Calu3 (cell line): ENCODE results near the gene NGEF. TPM values are rescaled to one million over a fixed set of nuclear protein-coding genes. Genes with fewer than 3 reads are reported as not detected.

Experiments
- BruUV-seq: library from RNA; stranded (reverse); fragments of 400-500 nt; replicated peaks from 2 replicates; lab custom pipeline; 2021; lab: Mats Ljungman, UMichigan
- CTCF ChIA-PET: fragments of 300-600 bp; sonication (Branson Sonifier 250); formaldehyde crosslinking; loops from one replicate; lab custom pipeline; 2022; ENCODE audit warnings: antibody characterized with exemption; lab: Charles Lee
- DNase-seq: peaks from one replicate; pipeline ENCODE4 v3.0.0; 2022
- H3K27ac Mint-ChIP-seq: one replicate; pipeline ENCODE4 v1.8.0; 2022; ENCODE audit warnings: mixed read lengths; ENCODE audit not compliant: unreplicated experiment
- H3K27me3 Mint-ChIP-seq: one replicate; pipeline ENCODE4 v1.8.0; 2022; ENCODE audit warnings: mixed read lengths; ENCODE audit not compliant: unreplicated experiment
- H3K36me3 Mint-ChIP-seq: one replicate; pipeline ENCODE4 v1.8.0; 2022; ENCODE audit warnings: mild to moderate bottlenecking, moderate library complexity, mixed read lengths; ENCODE audit not compliant: insufficient read depth, unreplicated experiment
- H3K4me1 Mint-ChIP-seq: one replicate; pipeline ENCODE4 v1.8.0; 2022; ENCODE audit warnings: mild to moderate bottlenecking, low read depth, mixed read lengths; ENCODE audit not compliant: unreplicated experiment
- H3K4me3 Mint-ChIP-seq: one replicate; pipeline ENCODE4 v1.8.0; 2022; ENCODE audit warnings: mild to moderate bottlenecking, low read depth, moderate library complexity, mixed read lengths; ENCODE audit not compliant: unreplicated experiment
- H3K9me3 Mint-ChIP-seq: one replicate; pipeline ENCODE4 v1.8.0; 2022; ENCODE audit warnings: low read depth, mixed read lengths; ENCODE audit not compliant: unreplicated experiment
- intact Hi-C: fragments of 100-400 bp; cut with micrococcal nuclease; formaldehyde crosslinking; loops from one replicate; pipeline ENCODE4 v1.10.0; 2022; ENCODE audit not compliant: unreplicated experiment
- total RNA-seq: library from RNA; stranded (reverse); gene quantifications from 2 replicates; pipeline ENCODE4 v1.2.3, GENCODE V29; 2022
- TF ChIP-seq, protein P1 (sequence below): fragments of 200-600 bp; IDR thresholded peaks from one replicate; pipeline ENCODE4 v1.8.0; 2022; ENCODE audit warnings: antibody characterized with exemption; ENCODE audit not compliant: unreplicated experiment

The NGEF gene
- total RNA-seq, 1 experiment from 2014 or later = 1.7 TPM

DNA sequence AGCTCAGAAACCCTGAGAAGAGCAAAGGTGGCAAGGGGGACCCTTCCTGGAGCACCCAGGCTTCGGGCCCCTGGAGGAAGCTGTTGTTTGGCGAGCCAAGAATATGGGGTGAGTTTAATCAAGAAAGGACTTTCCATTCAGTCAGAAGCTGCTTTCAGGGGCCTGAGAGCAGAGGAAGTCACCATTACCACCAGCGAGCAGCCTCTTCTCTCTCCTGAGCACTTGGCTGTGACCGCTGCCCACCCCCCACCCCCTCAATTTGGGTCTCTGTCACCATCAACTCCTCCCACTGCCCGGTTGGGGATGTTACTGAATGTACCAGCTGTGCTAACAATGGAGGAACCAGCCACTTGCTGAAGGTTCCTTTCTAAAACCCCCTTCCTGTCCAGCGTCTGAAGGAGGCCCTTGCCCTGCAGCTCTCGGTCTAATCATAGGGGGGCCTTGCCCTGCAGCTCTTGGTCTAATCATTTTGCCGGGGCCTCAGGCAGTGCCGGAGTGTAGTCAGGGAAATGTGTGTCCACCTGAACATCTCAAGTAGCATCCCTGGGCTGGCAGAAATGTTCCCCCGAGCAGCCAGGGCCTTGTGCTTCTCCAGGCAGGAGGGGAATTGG lies 48.0 kb upstream of the NGEF start:
- CTCF ChIA-PET = interaction anchor here (0.5 kb wide), 1 partner anchor 279 kb away, joined by 4 read pairs; no protein-coding TSS in a partner anchor
- no peak for DNase-seq
- H3K4me3 Mint-ChIP-seq = no peak overlapping the region

DNA sequence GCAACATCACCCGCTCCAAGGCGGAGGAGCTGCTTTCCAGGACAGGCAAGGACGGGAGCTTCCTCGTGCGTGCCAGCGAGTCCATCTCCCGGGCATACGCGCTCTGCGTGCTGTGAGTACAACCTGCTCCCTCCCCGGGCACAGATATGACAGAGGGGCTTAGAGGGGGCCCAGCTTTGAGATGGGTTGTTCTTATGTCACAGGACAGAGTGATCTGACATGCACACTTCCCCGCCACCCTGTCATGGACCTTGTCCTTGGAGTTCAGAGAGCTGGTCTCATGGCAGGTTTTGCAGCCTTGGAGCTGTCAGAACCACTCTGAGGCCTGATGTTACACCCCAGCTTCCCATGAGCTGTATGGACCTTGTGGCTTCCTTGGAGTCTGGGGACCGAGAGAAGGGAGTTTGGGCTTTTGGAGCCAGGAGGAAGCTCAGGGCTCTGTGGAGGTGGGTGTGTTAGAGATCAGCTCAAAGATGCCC lies 47.5 kb upstream of the NGEF start:
- DNase-seq = no peak
- H3K27ac Mint-ChIP-seq = no peak overlapping the region

More for the DNA sequence above, 48.0 kb upstream of the NGEF start:
- H3K36me3 Mint-ChIP-seq = no peaks in the 10 kb centered on the region
- no TSS peak for BruUV-seq
- no peaks in the 10 kb centered on the region for H3K4me1 Mint-ChIP-seq
- TF ChIP-seq, protein P1, sequence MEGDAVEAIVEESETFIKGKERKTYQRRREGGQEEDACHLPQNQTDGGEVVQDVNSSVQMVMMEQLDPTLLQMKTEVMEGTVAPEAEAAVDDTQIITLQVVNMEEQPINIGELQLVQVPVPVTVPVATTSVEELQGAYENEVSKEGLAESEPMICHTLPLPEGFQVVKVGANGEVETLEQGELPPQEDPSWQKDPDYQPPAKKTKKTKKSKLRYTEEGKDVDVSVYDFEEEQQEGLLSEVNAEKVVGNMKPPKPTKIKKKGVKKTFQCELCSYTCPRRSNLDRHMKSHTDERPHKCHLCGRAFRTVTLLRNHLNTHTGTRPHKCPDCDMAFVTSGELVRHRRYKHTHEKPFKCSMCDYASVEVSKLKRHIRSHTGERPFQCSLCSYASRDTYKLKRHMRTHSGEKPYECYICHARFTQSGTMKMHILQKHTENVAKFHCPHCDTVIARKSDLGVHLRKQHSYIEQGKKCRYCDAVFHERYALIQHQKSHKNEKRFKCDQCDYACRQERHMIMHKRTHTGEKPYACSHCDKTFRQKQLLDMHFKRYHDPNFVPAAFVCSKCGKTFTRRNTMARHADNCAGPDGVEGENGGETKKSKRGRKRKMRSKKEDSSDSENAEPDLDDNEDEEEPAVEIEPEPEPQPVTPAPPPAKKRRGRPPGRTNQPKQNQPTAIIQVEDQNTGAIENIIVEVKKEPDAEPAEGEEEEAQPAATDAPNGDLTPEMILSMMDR = no peak
- intact Hi-C loops = no loop called here
- no peaks in the 10 kb centered on the region for H3K9me3 Mint-ChIP-seq
- H3K27ac Mint-ChIP-seq = no peak overlapping the region
- peaks cover 3% of the 10 kb centered on the region for H3K27me3 Mint-ChIP-seq

DNA sequence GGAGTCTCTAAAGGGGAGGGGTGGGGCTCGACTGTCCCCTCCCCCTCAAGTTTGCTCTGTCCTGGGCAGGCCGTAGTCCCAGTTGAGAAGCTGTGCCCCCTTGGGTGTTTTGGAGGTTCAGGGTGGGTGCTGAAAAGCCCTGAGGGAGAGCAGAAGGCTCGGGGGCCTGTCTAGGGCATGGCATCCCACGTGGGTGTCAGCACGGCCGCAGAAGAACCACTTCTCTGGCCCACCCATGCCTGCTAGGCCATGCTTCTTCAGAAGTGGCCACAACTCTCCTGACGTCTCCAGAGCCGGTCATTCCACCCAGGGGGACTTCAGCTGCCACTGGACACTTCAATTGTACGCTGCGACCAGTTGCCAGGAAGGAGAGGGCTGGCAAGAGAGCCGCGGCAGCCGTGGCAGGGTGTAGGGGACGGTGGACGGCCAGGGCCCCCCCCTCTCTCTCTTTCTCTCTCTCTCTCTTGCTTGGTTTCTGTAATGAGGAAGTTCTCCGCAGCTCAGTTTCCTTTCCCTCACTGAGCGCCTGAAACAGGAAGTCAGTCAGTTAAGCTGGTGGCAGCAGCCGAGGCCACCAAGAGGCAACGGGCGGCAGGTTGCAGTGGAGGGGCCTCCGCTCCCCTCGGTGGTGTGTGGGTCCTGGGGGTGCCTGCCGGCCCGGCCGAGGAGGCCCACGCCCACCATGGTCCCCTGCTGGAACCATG lies 46.9 kb upstream of the NGEF start, which contains the start of gene INPP5D:
TSS of gene INPP5D (plus strand) at position 546 of the 704 bp plus-strand sequence. CDS start at position 683, 137 bp downstream.
- no peaks in the 10 kb centered on the region for H3K36me3 Mint-ChIP-seq
- no peaks in the 10 kb centered on the region for H3K4me1 Mint-ChIP-seq
- no TSS peak for BruUV-seq
- intact Hi-C loops = loop anchor here (10.0 kb wide), 1 partner anchor 205 kb away; no protein-coding TSS in a partner anchor
- H3K9me3 Mint-ChIP-seq = no peaks in the 10 kb centered on the region
- DNase-seq = no peak
- CTCF ChIA-PET = no interaction called here
- TF ChIP-seq, protein P1 = no peak
- H3K27me3 Mint-ChIP-seq = peaks cover 14% of the 10 kb centered on the region
- H3K27ac Mint-ChIP-seq = no peak within 1 kb of the TSS
- H3K4me3 Mint-ChIP-seq = no peak within 1 kb of the TSS

More for the DNA sequence above, 47.5 kb upstream of the NGEF start:
- Mint-ChIP-seq H3K4me3 (no peak overlapping the region), H3K9me3 (no peaks in the 10 kb centered on the region), H3K27me3 (peaks cover 8% of the 10 kb centered on the region), H3K4me1 (no peaks in the 10 kb centered on the region), H3K36me3 (no peaks in the 10 kb centered on the region)
- TF ChIP-seq, protein P1 = no peak
- no TSS peak for BruUV-seq
- intact Hi-C loops = no loop called here
- CTCF ChIA-PET = interaction anchor here (0.5 kb wide), 1 partner anchor 279 kb away, joined by 4 read pairs; no protein-coding TSS in a partner anchor

DNA sequence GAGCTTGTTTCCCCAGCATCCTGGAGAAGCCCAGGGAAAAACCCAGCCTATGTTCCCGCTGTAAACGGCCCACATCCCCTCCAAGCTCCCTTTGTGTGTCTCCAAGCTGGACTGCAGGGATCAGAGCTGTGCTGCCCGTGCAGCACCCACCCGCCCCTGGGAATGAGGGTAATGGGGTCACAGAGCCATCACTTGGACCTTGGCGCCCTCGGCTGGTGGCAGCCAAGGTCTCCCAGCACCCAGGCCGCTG lies 46.4 kb upstream of the NGEF start:
- Mint-ChIP-seq H3K27ac (no peak overlapping the region), H3K36me3 (no peaks in the 10 kb centered on the region), H3K4me1 (no peaks in the 10 kb centered on the region), H3K27me3 (peaks cover 19% of the 10 kb centered on the region), H3K4me3 (no peak overlapping the region), H3K9me3 (no peaks in the 10 kb centered on the region)
- TF ChIP-seq, protein P1 = no peak
- DNase-seq = no peak
- intact Hi-C loops = loop anchor here (10.0 kb wide), 1 partner anchor 205 kb away; no protein-coding TSS in a partner anchor
- CTCF ChIA-PET = interaction anchor here (1.0 kb wide), 1 partner anchor 222 kb away, joined by 3 read pairs; no protein-coding TSS in a partner anchor
- BruUV-seq = no TSS peak
